ENCODE measurements around the gene CLPTM1L.

- TF ChIP-seq, protein P1, sequence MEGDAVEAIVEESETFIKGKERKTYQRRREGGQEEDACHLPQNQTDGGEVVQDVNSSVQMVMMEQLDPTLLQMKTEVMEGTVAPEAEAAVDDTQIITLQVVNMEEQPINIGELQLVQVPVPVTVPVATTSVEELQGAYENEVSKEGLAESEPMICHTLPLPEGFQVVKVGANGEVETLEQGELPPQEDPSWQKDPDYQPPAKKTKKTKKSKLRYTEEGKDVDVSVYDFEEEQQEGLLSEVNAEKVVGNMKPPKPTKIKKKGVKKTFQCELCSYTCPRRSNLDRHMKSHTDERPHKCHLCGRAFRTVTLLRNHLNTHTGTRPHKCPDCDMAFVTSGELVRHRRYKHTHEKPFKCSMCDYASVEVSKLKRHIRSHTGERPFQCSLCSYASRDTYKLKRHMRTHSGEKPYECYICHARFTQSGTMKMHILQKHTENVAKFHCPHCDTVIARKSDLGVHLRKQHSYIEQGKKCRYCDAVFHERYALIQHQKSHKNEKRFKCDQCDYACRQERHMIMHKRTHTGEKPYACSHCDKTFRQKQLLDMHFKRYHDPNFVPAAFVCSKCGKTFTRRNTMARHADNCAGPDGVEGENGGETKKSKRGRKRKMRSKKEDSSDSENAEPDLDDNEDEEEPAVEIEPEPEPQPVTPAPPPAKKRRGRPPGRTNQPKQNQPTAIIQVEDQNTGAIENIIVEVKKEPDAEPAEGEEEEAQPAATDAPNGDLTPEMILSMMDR (IDR thresholded peaks at IDR 0.05; ENCODE audit: insufficient read depth, low read depth, low read length): no peak
- TF ChIP-seq EZH2 (IDR thresholded peaks at IDR 0.05; ENCODE audit: insufficient read depth, low read length): no peak
Measured at GRCh38 chr5:1312993-1313833, 31.7 kb downstream of the CLPTM1L start.

Data from astrocyte (in vitro differentiated cells and primary cell).